ENCODE measurements around the gene SLCO2A1.
A peak's percentile ranks its signal among the peaks of the same experiment; 100 is the strongest.

The SLCO2A1 gene

GRCh38 chr3:133880886-133881455 lies 148.8 kb downstream of the SLCO2A1 start:
- no peak for DNase-seq

GRCh38 chr3:133880287-133880686 lies 149.4 kb downstream of the SLCO2A1 start:
- DNase-seq, result peak; percentile 65

- DNase-seq, result no peak
Observed at GRCh38 chr3:133878518-133878917, 151.2 kb downstream of the SLCO2A1 start.
